ENCODE results near the gene EDEM1. TPM values are rescaled to one million over a fixed set of nuclear protein-coding genes. Genes with fewer than 3 reads are reported as not detected.

Gene EDEM1
- 18.0 to 22.4 TPM (median 18.0 TPM) in 3 replicates for total RNA-seq (2021)
- Bru-seq, nascent RNA = percentile 87 among the genes with signal in this experiment
- long read RNA-seq, experiment 1, full-length matches to known transcripts = 27 of 67 reads
- long read RNA-seq, experiment 1, partial matches to known transcripts = 26 of 67 reads
- long read RNA-seq, experiment 1, other reads (novel, unspliced or antisense) = 14 of 67 reads
- long read RNA-seq, experiment 2, full-length matches to known transcripts = 1 of 10 reads
- long read RNA-seq, experiment 2, partial matches to known transcripts = 8 of 10 reads
- long read RNA-seq, experiment 2, other reads (novel, unspliced or antisense) = 1 of 10 reads
- long read RNA-seq, experiment 3 = 0 reads

- no peaks in the 10 kb centered on the region for H3K27me3 Mint-ChIP-seq (ENCODE audit: low read depth)
- TF ChIP-seq GABPB1 (CRISPR knock-in tag; IDR thresholded peaks at IDR 0.05) (0 out of 2 replicates have a peak, but pooled peaks have one; percentile 14), TP53 (CRISPR knock-in tag; IDR thresholded peaks at IDR 0.05) (no peak), ZNF512 (CRISPR knock-in tag; IDR thresholded peaks at IDR 0.05; ENCODE audit: borderline replicate concordance) (no peak), AR (CRISPR knock-in tag; IDR thresholded peaks at IDR 0.05) (peak; percentile 52; the same call in 1 of the 2 replicates), SP1 (CRISPR knock-in tag; conservative IDR thresholded peaks at IDR 0.05) (peak; percentile 54; the same call in 1 of the 2 replicates), HMGXB4 (CRISPR knock-in tag; IDR thresholded peaks at IDR 0.05) (peak; percentile 47; the same call in 1 of the 2 replicates), FOXK1 (CRISPR knock-in tag; IDR thresholded peaks at IDR 0.05) (0 out of 2 replicates have a peak, but pooled peaks have one; percentile 20), ETV6 (CRISPR knock-in tag; IDR thresholded peaks at IDR 0.05) (peak; percentile 66; the same call in 1 of the 2 replicates)
- TF ChIP-seq, protein P1, sequence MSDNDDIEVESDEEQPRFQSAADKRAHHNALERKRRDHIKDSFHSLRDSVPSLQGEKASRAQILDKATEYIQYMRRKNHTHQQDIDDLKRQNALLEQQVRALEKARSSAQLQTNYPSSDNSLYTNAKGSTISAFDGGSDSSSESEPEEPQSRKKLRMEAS (CRISPR knock-in tag; IDR thresholded peaks at IDR 0.05) = peak; percentile 41; the same call in 1 of the 2 replicates
- ChIA-PET POLR2A (no interaction called here), CTCF (interaction anchor here (0.6 to 1.3 kb wide), 2 partner anchors 45 to 202 kb away, joined by 3 read pairs; no protein-coding TSS in a partner anchor)
- H3K4me3 Mint-ChIP-seq = peak within 1 kb of the TSS; percentile 92
- H3K27ac Mint-ChIP-seq = peak within 1 kb of the TSS; percentile 99
- peaks cover 37% of the 10 kb centered on the region for H3K4me1 Mint-ChIP-seq
- no peaks in the 10 kb centered on the region for H3K9me3 Mint-ChIP-seq
- ATAC-seq (peak; percentile 89), DNase-seq (ENCODE audit: low spot score) (peak; percentile 90)
- H3K36me3 Mint-ChIP-seq = peaks cover 4% of the 10 kb centered on the region
These were observed at the start of gene EDEM1 for GRCh38 chr3:5187156-5187919. Gene EDEM1, plus strand, starts transcription at chr3:5187707. Its CDS starts 99 bp downstream, at chr3:5187806.

DNA sequence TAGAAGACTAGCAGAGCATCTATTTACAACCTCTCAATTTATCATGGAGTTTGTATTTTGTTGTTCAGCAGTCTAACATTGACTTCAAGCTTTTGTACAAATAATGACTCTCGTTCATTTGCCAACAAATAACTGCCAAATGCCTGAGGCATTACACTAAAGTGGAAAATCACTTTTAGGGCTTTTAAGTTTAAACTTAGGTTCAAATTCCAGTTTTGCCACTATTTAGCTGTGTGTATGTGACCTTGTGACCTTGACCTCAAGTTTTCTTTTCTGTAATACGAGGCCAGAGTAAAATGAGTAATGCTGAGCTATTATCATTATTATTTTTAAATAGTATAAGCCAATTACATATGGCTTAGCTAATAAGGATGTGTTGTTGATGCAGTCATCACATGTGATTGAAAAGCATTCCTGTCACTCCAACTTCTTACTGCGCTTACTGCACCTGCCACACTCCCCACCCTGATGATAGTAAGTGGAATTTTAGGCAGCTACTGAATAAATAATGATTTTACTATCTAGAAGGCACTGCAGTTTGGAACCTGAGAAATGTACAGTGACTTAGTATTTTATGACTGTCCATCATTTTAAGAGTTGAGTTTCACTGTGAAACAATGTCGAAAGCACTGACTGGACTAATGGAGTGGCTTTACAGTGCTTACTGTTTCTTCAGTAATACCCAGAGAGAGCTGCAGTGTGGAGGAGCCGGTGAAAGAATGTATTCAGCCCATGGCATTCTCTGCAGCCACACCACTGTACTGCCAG, 49.1 kb upstream of the EDEM1 start:
- Mint-ChIP-seq H3K4me3 (no peak overlapping the region), H3K4me1 (peaks cover 33% of the 10 kb centered on the region), H3K27me3 (ENCODE audit: low read depth) (no peaks in the 10 kb centered on the region), H3K9me3 (peaks cover 16% of the 10 kb centered on the region), H3K27ac (peak overlapping the region; percentile 6; the same call in 1 of the 2 replicates), H3K36me3 (peaks cover 22% of the 10 kb centered on the region)
- DNase-seq (ENCODE audit: low spot score) (no peak), ATAC-seq (no peak)
- POLR2A ChIA-PET = no interaction called here
- CTCF ChIA-PET = interaction anchor here (0.9 kb wide), 1 partner anchor 158 kb away, joined by 4 read pairs; no protein-coding TSS in a partner anchor
- TF ChIP-seq GABPB1 (CRISPR knock-in tag; IDR thresholded peaks at IDR 0.05) (peak; percentile 11; the same call in 1 of the 2 replicates), ERG (CRISPR knock-in tag; IDR thresholded peaks at IDR 0.05) (no peak), JAZF1 (CRISPR knock-in tag; IDR thresholded peaks at IDR 0.05) (no peak), ZNF512 (CRISPR knock-in tag; IDR thresholded peaks at IDR 0.05; ENCODE audit: borderline replicate concordance) (no peak), GRHL2 (CRISPR knock-in tag; IDR thresholded peaks at IDR 0.05; ENCODE audit: insufficient replicate concordance, severe bottlenecking) (no peak), ZBTB43 (CRISPR knock-in tag; IDR thresholded peaks at IDR 0.05) (no peak)
- TF ChIP-seq, protein P2, sequence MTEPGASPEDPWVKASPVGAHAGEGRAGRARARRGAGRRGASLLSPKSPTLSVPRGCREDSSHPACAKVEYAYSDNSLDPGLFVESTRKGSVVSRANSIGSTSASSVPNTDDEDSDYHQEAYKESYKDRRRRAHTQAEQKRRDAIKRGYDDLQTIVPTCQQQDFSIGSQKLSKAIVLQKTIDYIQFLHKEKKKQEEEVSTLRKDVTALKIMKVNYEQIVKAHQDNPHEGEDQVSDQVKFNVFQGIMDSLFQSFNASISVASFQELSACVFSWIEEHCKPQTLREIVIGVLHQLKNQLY (CRISPR knock-in tag; IDR thresholded peaks at IDR 0.05) = no peak

Data from WTC11 (cell line).